HG03066 (cell line): ENCODE data around the gene ANKRD55.
A peak's percentile ranks its signal among the peaks of the same experiment; 100 is the strongest.
"Not testable (repeated sequence)": the region's sequence is repeated elsewhere in the genome, so short reads cannot be mapped to it uniquely, and the experiment has no call there.

Experiments
- ATAC-seq: cut with Tn5 transposase; IDR thresholded peaks from one replicate; pipeline ENCODE4 v1.9.1; 2021; ENCODE audit warnings: low read depth; ENCODE audit not compliant: unreplicated experiment

The ANKRD55 gene

DNA sequence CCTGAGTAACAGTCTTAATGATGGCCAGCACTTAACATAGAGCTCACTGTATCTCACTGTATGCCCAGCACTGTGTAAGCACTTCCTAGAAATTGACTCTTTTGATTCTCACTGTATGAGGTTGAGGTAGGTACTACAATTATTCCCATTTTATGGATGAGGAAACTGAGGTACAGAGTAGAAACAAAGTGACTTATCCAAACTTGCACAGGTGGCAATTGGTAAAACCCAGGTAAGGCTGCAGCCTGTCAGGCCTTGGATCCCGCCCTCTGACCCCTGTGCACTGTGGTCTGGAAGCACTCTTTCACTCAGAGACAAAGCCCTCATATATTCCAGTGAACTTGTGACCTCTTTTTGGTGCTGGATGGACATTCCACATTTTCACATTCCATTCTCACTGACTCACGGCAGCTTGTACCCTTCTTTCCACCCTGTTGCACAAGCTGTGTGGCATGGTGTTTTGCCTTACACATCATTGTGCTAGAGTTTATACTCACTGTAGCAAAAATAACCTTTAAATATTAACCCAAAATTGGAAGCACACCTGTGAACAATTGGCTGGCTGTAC lies 21.7 kb downstream of the ANKRD55 start:
- no peak for ATAC-seq

DNA sequence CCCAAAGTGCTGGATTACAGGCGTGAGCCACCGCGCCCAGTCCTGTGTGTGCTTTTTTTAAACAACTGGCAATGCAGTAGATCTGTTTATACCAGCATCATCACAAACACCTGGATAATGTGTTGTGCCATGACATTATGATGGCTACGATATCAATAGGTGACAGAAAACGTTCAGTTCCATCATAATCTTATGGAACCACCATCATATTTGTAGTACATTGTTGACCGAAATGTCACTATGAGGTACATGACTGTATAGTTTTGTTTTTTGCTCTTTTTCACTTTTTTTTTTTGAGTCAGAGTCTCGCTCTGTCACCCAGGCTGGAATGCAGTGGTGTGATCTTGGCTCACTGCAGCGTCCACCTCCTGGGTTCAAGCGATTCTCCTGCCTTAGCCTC lies 24.4 kb downstream of the ANKRD55 start:
- no peak for ATAC-seq

DNA sequence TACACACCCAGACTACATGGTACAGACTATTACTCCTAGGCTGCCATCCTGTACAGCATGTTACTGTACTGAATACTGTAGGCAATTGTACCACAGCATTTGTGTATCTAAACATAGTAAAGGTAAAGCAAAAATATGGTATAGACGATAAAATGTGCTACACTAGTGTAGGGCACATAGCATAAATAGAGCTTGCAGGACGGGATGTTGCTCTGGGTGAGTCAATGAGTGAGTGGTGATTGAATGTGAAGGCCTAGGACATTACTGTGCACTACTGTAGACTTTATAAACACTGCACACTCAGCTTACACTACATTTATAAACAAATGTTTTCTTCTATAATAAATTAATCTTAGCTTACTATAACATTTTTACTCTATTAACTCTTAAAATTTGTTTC lies 25.6 kb downstream of the ANKRD55 start:
- no peak for ATAC-seq

DNA sequence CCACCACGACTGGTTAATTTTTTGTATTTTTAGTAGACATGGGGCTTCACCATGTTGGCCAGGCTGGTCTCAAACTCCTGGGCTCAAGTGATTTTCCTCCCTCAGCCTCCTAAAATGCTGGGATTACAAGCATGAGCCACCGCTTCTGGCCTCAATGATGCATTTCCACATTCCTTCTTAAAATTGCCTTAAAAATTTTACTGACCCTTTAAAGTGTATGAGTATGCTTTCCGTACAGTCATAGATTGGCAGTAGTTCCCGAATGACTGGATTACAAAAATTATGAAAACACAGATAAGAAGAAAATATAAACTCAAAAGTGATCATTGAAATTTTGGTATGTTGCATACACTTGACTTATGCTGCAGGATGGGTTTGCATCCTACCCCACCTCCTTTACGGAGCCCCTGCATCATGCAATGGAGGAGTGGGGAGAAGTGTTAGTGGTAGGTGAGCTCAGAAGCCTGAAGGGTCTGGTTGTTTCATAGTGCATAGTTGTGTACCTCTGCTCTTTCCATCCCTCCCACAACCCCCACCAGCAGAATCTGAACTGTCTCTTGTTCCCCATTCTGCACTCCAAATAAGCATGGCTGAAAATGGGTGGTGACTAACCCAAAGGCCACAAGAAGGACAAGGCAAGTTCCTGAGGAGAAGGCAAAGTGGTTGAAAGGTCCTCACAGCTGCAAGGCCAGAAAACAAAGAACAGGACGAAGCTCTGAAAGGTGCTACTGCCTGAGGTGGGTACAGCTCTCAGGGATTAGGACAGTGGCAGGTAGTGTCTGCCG lies 26.8 kb downstream of the ANKRD55 start:
- ATAC-seq, result no peak

DNA sequence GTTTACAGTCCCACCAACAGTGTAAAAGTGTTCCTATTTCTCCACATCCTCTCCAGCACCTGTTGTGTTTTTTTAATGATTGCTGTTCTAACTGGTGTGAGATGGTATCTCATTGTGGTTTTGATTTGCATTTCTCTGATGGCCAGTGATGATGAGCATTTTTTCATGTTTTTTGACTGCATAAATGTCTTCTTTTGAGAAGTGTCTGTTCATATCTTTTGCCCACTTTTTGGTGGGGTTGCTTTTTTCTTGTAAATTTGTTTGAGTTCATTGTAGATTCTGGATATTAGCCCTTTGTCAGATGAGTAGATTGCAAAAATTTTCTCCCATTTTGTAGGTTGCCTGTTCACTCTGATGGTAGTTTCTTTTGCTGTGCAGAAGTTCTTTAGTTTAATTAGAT lies 29.2 kb downstream of the ANKRD55 start:
- ATAC-seq, result not testable (repeated sequence)

DNA sequence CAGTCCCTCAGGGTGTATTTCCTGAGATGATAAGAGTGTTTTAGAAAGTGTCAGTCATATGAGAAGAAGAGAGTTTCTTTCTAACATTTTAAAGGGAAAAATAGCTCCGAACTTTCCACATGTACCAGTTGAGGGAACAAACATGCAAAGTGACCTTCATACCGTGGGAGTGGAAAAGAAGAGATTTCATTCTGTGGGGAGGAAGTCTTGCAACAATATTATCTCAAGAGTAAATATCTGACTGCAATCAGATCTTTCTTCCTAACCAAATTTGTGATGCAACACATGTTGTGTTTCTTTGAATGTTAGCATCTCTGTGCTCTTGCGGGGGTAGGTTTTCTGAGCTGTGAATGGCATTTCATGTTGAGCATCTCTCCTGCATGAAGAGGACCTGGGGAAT lies 30.6 kb downstream of the ANKRD55 start:
- no peak for ATAC-seq

DNA sequence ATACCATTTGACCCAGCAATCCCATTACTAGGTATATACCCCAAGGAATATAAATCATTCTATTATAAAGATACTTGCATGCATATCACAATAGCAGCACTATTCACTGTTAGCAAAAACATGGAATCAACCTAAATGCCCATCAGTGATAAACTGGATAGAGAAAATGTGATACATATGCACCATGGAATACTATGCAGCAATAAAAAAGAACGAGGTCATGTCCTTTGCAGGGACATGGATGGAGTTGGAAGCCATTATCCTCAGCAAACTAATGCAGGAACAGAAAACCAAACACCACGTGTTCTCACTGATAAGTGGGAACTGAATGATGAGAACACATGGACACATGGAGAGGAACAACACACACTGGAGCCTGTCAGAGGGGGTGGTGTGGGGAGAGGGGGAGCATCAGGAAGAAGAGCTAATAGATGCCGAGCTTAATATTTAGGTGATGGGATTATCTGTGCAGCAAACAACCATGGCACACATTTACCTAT lies 31.3 kb downstream of the ANKRD55 start:
- not testable (repeated sequence) for ATAC-seq

DNA sequence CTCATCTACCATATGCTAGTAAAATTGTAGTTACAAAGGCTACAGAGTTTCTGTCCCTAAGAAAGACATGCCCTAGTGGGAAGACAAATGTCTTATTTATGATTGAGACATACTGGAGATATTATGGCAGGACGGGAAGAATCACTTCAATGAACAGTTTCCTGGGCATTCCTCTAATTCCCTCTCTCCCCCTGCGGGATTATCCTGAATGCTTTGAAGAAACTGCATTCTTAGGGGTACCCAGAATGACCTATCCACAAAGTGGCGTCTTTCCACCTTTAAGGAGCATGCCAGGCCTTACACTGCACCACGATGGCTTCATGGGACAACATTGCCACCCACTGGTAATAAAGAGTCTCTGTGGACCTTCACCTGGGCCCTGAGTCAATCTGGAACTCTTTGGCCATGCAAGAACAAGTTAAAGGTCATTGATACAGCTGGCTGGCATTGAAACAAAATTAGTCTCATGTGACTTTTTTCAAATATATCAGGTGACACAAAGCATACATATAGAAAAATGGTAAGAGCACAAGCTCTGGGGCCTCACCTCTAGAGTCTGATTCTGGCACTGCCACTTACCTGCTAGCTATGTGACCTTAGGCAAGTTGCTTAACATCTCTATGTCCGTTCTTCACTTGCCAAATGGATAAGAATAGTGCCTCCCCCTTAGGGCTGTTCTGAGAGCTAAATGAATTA lies 32.0 kb downstream of the ANKRD55 start:
- peak; percentile 99 for ATAC-seq

DNA sequence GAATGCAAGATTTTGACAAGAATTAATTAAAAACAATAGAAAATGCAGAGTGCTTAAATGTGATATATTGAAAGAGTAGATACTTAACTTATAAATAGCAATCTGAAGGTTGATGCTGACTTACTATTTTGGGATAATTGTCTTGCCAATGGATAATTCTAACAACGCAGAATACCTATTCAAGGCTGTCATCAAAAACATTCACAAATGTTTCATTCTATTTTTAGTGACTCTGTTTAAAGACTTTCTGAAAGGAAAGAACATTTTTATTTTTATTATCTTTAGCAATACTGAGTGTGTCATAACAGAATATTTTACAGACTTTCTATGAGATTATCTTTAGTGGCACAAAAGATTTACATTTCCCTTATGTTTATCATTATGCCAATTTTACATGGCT lies 38.1 kb downstream of the ANKRD55 start:
- ATAC-seq, result no peak

DNA sequence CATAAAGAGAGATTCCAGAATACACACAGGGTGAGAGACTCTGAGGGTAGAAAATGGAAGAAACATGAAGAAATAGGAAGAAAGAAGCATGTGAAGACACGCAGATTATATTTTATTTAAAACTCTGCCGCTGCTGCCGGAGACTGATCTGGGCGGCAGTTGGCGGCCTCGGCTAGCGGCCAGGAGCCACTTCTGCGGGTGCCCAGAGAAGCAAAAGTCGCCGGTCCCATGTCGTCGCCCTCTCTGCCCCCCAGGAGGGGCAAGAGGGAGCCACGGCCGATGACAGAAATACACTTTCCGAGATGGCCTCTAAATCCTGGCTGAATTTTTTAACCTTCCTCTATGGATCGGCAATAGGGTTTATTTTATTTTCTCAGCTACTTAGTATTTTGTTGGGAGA lies 40.9 kb downstream of the ANKRD55 start:
- no peak for ATAC-seq

DNA sequence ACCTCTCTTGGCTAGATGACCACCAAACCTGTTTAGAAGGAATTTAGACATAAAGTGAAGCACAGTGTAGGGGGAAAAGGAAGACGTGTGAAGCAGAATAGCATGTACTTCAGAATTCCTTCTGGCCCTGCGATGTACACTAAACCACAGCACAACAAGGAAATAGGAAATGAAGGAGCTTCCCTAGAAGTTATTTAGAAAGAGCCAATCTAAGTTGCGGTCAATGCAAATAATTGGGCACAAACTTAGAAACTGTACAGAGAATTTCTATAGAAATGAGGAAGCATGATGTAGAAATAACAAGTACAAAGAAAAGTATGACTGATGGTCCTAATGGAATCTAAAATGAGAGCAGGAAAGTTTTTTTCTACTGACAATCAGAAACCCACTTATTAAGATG lies 41.5 kb downstream of the ANKRD55 start:
- ATAC-seq, result no peak

DNA sequence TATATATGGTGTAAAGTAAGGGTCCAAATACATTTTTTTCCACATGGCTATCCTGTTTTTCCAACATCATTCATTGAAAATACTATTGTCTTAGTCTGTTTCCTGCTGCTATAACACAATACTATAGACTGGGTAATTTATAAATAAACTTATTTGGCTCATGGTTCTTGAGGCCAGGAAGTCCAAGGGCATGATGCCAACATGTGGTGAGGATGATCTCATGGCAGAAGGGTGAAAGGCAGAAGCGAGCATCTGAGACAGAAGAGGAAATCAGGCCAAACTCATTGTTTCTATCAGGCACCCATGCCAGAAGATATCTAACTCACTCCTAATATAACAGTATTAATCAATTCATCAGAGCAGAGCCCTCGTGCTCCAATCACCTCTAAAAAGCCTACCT lies 42.6 kb downstream of the ANKRD55 start:
- ATAC-seq, result no peak

DNA sequence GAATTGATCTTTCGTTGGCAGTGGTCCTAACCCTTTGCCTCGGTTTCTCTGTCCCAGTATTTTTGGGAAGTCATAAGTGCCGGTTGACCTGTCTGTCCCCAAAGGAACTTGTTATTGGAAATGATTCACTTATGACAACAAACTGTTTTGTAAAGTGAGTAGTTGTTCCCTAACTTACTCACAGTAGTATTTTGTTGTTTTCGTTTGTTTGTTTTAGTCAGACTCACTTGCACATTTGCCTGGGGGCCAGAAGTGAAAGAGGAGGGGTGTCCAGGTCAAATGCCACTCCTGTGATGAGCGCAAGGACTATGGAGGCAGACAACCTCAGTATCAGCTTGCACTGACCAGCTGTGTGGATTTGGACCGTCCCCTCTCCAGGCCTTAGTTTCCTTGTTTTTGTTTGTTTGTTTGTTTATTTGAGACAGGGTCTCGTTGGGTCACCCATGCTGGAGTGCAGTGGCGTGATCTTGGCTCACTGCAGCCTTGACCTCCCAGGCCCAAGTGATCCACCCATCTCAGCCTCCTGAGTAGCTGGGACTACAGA lies 47.3 kb downstream of the ANKRD55 start:
- ATAC-seq, result no peak

DNA sequence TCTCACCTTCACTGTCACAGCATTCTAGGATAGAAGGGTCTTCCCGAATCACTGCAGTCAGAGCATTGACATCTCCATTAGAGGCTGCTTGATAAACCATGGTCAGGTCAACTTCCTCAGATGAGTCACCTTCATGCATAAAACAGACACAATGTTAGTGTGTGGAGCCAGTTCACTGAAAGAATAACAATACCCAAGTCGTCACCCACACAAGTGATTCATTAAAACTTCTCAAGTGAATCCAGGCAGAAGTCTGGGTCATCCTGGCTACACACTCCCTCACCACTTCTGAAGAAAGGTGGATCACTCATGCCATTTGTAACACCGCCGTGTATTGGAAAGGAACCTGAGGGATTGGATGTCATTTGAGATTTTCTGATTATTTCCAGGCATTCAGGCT lies 49.6 kb downstream of the ANKRD55 start:
- no peak for ATAC-seq

DNA sequence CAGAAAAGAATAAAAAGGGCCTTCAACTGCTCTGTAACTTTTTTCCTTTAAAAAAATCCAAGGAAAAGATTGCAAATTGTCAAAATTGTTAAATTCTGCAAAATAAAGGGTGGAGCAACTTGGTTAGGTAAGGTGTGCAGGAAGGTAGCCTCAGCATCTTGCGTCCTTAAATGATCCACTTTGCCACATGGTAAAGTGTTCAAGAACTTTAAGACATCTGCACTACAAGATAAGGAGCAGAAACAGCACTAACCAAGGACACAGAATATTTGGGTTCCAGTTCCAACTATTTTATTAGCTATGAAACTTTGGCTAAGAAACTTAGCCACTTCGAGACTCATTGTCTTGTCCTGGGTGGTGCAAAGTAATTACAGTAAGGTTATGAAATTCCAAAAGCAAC lies 53.7 kb downstream of the ANKRD55 start:
- ATAC-seq, result no peak

DNA sequence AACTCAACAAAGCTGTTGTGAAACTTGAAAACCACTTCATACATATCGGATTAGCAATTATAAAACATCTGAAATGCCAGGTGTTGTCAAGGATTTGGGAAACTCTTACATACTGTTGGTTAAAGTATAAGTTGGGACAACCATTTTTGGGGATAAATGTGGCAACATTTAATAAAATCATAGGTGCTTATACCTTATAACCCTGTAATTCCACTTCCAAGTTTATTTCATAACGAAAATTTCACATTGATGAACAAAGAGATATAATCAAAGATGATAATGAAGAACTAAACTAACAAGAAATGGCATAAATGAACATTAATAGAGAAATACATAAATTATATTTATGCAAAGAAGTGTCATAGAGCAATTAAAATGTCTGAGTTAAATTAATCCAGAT lies 54.3 kb downstream of the ANKRD55 start:
- ATAC-seq, result no peak

DNA sequence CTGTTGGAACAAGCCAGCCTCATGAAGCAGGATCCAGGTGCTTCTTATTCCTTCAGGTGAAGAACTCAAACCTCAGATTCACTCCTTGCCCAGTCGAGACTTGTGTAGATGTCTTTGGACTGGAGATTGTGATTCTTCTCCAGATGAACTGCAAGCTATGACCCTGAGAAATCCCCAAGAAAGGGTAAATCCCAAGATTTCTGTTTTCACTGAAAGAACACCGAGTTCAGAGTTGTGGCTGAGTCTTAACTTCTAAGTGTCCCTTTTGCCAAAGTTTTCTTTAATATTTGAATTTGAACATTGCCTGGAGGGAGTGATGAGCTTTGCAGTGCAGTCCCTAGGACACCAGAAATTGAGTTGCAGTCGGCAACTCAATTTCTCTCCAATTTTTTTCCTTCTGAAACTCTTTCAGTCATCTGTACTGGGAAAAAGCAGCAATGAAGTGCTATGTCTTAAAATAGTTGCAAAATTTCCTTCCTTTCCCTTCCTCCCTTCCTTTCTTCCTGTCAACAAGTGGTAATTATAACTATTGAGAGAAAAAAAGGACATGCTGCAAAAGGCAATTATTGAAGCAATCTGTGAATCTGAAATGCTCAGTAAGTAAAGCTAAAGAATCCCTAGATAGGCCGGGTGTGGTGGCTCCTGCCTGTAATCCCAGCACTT lies 56.1 kb downstream of the ANKRD55 start:
- no peak for ATAC-seq

DNA sequence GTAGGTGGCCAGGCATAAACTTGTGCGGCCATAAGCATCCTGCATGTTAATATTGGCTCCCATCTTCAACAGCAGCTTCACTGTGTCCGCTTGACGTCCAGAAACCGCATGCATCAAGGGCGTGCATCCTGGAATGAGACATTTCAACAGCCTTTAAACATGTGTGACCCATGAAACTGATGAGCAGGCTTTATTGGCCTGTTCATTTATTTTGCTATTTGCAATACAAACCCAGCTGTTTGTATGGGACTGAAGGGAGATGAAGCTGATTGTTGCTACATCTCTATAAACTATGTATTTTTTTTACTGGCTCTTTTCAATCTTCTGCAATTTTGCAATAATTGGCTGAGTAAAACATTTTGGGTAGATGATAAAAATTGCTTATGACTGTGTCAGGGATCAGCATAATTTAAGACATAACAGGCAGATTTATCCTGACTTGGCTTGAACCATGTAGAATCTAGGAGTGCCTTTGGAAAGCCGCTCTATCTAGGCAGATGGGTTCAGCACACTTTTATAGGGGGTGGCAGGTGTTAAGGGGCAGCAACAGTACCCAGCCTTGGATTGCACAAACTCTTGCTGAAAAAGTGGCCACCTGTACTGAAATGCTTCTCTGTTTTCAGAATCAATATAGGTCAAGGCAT lies 56.9 kb downstream of the ANKRD55 start:
- ATAC-seq, result no peak

DNA sequence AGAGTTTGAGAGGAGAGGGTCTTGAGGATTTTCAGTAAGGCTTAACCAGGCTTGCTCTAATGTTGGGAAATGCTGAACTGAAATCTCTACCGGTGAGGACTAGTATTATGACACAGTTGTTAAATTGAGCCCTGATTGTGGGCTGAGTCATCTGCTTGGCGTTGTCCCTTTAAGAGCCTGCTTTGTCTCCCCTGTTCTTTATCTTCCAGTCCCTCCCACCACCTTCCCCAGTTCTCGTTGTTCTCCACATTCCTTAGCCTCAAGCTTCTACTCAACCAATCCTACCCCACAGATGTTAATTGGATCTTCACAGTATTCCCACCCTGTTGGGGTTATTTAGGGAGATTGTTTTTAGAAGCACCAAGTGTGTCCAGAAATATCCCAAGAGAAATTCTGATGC lies 57.6 kb downstream of the ANKRD55 start:
- ATAC-seq, result no peak

DNA sequence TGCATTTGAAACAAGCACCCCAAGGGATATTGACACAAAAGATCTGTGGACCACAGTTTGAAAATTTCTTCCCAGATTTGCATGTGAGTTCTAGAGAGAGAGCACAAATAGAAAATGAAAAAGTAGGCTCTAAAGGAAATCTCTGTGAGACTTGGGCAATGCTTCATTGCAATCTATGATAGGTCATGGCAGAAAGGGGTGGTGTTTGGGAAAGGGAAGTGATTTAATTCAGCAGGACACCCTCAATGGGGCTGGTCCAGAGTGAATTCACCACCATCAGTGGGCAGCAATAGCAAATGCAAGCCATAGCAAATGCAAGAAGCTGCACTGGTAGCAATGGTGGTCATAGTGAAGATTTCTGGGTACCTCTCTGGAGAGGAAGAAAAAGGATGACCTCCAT lies 58.1 kb downstream of the ANKRD55 start:
- ATAC-seq, result no peak
